WI38 (cell line): ENCODE results near the gene HES6.
"Not testable (repeated sequence)": the region's sequence is repeated elsewhere in the genome, so short reads cannot be mapped to it uniquely, and the experiment has no call there.

ENCODE experiments used
- H3K4me3 ChIP-seq: 2 replicates; pipeline ENCODE4 v1.5.1; 2011; ENCODE audit warnings: low read depth, mild to moderate bottlenecking, control low read depth, low read length
- CTCF ChIP-seq: IDR thresholded peaks from 2 replicates; pipeline ENCODE4 v1.5.1; 2012; ENCODE audit warnings: low read depth, mild to moderate bottlenecking, control low read depth, low read length

Gene HES6

GRCh38 chr2:238279324-238279682 lies 39.5 kb upstream of the HES6 start:
- no peak overlapping the region for H3K4me3 ChIP-seq
- TF ChIP-seq CTCF, result no peak

- no peak for TF ChIP-seq CTCF
- no peak overlapping the region for H3K4me3 ChIP-seq
Measured at GRCh38 chr2:238278626-238279323, 38.9 kb upstream of the HES6 start.

GRCh38 chr2:238277695-238278094 lies 37.9 kb upstream of the HES6 start:
- no peak for TF ChIP-seq CTCF
- H3K4me3 ChIP-seq, result no peak overlapping the region

GRCh38 chr2:238274152-238274865 lies 34.5 kb upstream of the HES6 start:
- no peak overlapping the region for H3K4me3 ChIP-seq
- no peak for TF ChIP-seq CTCF

GRCh38 chr2:238273433-238273832 lies 33.6 kb upstream of the HES6 start:
- H3K4me3 ChIP-seq, result not testable (repeated sequence)

- no peak overlapping the region for H3K4me3 ChIP-seq
- TF ChIP-seq CTCF, result no peak
Measured at GRCh38 chr2:238272156-238272555, 32.3 kb upstream of the HES6 start.

GRCh38 chr2:238271686-238272085 lies 31.8 kb upstream of the HES6 start:
- H3K4me3 ChIP-seq, result not testable (repeated sequence)

- no peak overlapping the region for H3K4me3 ChIP-seq
- TF ChIP-seq CTCF, result no peak
Measured at GRCh38 chr2:238271061-238271554, 31.3 kb upstream of the HES6 start.
